GM18858 (cell line): ENCODE results near the gene ST8SIA4.

Experiments
- ATAC-seq: cut with Tn5 transposase; IDR thresholded peaks from one replicate; pipeline ENCODE4 v1.9.1; 2021; ENCODE audit not compliant: unreplicated experiment

Gene ST8SIA4, protein sequence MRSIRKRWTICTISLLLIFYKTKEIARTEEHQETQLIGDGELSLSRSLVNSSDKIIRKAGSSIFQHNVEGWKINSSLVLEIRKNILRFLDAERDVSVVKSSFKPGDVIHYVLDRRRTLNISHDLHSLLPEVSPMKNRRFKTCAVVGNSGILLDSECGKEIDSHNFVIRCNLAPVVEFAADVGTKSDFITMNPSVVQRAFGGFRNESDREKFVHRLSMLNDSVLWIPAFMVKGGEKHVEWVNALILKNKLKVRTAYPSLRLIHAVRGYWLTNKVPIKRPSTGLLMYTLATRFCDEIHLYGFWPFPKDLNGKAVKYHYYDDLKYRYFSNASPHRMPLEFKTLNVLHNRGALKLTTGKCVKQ

GRCh38 chr5:100903039-100903887, at the start of gene ST8SIA4:
Gene ST8SIA4, minus strand, starts transcription at chr5:100903282. Its CDS starts 327 bp downstream, at chr5:100902955.
- ATAC-seq: peak; percentile 55

DNA sequence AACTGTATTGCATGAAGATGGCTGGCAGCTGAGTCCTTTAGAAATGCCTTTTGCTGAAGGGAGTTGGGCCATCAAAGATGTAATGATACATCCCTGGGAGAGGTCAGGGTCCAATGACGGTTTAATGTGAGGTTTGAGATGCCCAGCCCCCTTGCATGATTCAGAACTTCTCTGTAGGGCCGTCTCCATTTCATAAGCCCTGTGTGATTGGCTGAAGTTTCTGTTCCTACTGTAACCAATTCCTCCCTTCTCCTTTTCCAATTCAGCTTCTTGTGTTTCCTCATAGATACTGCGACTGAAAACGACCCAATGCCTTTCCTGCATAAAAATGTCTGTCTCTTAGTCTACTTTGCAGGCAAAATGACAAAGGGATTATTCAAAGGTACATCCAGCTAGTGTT, 47.9 kb upstream of the ST8SIA4 start:
- ATAC-seq: no peak

DNA sequence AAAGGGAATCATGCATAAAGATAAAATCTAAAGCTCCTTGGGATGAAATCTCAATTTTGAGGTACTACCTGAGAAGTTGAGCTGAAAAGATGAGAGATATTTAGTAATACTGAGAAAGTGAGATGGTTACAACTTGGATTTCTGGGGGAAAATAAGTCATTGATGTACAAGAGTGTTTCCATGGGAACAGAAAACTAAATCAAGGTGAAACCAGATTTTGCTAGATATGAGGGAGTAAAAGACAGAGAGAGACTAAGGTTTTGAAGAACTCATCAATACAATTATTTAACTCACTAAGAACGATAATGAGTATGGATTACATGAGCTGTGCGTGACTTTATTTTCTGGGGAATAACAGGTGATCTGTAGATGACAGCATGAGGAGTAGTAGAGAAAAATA, 10.2 kb upstream of the ST8SIA4 start:
- ATAC-seq: peak; percentile 56

GRCh38 chr5:100909034-100909433, 6.0 kb upstream of the ST8SIA4 start:
- no peak for ATAC-seq

- no peak for ATAC-seq
Measured at GRCh38 chr5:100905259-100905914, 2.3 kb upstream of the ST8SIA4 start.

- ATAC-seq: peak; percentile 21
Measured at GRCh38 chr5:100904259-100904861, 1.3 kb upstream of the ST8SIA4 start.

- no peak for ATAC-seq
Measured at GRCh38 chr5:100902440-100903038, 543 bp downstream of the ST8SIA4 start.

DNA sequence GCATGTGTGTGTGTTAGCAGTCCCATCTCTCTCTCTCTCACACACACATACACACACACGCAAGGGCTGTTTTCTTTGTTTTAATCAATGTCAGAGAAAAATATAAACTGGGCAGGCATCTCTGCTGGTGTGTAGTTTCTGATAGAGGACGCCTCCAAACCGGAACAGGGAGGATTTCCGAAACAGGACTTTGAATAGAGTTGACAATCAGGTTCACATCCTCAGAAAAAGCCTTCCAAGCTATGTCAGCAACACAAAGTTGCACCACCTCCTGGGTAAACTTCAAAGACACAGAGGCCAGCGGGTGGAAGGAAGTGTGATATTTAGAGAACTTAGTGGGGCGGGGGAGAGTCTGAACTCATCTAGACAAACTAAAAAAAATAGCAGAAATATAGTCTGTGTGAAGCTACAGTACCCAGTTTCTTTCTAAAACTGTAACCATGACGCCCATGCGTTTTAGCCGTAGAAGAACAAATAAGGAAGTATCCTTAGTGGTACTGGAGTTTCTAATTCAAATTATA, 1.2 kb downstream of the ST8SIA4 start:
- ATAC-seq: peak; percentile 7

- ATAC-seq: peak; percentile 28
Measured at GRCh38 chr5:100900796-100901781, 2.0 kb downstream of the ST8SIA4 start.

DNA sequence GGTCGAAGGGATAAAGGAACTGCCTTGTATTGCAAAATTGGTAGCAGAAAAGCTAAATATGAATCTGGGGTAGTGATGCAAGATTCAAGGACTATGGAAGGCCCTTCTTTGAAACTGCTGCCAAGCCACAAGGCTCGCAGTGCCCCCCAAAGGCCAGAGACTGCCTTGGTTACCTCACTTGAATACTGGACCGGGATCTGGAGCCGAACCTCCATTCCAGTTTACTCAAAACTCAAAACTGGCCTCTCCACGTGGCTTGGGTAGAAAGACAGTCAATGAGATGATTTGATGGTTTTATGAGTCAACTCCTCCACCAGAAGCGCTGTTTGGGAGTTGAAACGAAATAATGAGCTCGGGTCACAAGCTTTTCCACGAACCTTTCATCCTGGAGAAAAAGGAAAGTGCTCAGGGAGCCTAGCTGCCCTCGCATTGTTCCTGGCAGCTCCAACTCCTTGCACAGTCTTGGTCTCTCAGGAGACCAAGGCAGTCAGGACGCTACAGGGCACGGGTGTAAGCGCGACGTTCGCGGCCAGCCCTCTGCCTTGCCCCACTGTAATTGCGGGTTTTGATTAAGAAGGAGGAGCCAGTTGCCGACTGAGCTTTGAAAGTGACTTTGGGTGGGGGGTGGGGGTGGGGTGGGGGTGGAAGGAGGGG, 2.8 kb downstream of the ST8SIA4 start:
- ATAC-seq: no peak

GRCh38 chr5:100899675-100900074, 3.4 kb downstream of the ST8SIA4 start:
- no peak for ATAC-seq

DNA sequence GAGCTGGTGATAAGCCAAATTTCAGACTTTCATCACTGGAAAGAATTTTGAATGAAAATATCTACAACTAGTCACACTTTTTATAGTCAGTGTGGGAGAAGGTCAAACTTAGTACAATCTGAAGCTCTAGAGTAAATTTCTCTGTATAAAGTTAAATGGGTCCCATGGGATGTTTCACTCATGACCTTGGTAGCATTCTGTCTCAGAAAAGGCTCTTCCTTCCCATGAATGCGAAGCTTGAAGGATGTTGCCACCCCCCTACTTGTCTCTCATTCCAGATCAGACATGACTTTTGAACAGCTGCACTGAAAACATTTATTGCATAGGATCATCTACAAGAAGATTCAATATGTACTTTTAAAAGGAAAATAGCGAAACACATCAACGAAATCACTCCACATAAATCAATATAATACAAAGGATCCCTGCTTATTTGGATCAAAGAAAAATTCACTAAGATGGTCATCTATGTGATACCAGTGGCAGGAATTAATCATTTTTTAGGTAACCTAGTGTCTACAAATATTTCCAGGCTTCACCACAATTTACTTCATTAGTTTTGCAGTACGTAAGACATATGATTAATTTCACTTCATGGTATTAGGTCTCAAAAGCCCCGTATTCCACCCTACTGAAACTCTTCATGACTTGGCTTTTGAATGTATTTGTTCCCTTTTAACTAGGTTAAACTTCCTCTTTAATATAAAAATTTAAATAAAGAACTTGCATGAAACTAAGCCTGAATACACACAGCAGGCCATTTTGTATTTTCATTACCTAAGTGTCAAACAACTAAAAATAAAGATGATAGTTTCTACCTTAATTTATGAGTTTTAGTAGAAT, 4.4 kb downstream of the ST8SIA4 start:
- no peak for ATAC-seq

GRCh38 chr5:100896054-100896453, 7.0 kb downstream of the ST8SIA4 start:
- ATAC-seq: no peak

- ATAC-seq: peak; percentile 65
Measured at GRCh38 chr5:100890461-100891008, 12.5 kb downstream of the ST8SIA4 start.

DNA sequence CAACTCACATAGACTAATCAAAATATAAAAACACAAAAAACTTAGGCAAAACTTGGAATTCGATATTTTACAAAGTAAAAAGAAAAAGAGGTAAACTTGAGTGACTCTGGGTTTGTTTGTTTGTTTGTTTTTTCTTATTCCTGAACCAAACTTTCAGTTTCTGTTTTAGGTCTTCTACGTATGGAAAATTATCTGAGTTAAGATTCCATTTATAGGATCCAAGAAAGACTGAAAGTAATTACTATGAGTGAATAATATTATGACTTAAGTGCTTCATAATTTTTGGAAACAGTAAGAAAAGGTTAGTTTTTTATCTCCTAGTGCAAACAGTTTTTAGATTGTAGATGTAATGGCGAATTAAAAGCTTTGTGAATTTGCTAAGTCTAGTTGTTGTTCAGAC, 13.2 kb downstream of the ST8SIA4 start:
- no peak for ATAC-seq

DNA sequence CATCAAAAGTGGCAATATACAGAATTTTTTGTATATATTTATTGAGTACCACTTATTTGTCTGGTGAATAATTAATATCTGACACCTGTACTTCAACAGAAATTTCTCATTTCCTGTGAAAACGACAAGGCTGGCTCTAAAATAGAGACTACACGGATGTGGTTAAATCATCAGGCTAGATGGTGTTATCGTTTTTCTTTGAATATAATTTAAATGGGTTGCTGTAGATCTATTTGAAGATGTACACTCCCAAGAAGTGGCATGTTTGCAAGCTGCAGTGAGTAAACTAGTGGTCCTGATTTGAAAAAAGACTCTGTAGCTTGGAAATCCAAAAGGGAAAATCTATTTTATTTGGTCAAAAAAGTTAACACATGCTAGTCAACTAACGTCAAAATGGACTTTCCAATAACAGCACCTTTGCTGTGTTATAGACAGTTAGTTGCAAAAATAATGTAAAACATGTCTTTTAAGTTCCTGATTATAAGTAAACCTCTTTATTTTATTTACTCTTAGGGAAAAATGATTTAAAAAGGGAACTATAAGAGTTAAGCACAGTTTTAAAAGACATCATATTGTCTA, 13.8 kb downstream of the ST8SIA4 start:
- peak; percentile 48 for ATAC-seq

GRCh38 chr5:100877274-100877673, 25.8 kb downstream of the ST8SIA4 start:
- ATAC-seq: no peak
